GOT3 (cell line): ENCODE measurements around the gene PGLYRP3.

ENCODE experiments used
- DNase-seq: peaks from one replicate; lab custom pipeline; 2025; ENCODE audit warnings: mixed read lengths; lab: John Stamatoyannopoulos, UW

Gene PGLYRP3

DNA sequence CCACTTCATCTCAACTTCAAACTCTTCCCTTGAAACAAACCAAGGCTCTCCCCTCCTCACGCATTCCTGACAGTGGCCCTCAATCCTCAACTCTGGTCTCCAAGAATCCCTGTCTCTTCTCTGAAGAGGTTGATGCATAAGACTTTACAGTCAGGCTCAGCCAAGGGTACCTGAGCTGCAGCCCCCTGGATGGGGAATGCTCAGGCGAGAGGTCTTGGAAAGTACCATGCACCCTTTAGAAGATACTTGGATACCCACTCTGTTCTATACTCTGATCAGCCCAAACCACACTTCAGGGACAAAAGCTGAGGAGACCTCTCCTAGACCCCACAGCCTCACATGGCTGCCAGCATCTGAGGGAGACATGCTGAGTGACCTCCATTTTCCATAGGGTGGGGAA is 536 bp upstream of the PGLYRP3 start:
- no peak for DNase-seq

DNA sequence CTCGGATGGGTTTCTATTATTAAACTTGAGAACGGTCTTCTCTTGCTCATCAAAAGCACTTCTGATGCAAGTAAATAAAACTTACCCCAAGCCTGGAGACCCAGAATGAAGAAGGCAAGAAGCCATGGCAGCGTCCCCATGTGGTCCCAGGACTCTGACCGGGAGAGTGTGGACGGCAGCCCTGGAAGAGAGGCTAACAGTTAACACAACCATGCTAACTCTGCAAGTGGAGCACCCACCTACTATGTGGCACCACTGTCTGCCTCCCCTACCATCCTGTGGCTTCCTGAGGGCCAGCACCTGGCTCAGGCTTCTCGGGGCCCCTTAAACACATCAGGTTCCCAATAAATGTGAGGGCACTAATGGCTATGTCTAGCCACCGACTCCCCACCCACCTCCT is 2.2 kb downstream of the PGLYRP3 start:
- DNase-seq = no peak

DNA sequence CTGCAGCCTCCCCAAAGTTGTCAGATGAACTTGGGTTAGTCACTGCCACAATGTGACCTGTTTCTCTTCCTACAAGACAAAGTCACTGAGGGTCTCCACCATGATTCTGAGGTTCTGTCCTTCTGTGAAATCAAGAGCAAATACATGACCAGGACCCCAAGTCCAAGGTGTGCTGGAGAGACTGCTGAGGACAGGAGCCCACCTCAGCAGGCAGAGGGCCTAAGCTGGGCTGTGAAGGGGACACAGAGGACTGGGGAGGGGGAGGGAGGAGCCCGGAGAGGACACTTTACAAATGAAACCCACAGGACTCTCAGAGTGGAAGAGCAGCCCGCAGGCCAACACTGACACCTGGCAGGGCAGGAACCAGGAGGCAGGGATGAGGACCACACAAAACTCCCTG is 3.3 kb downstream of the PGLYRP3 start:
- no peak for DNase-seq

DNA sequence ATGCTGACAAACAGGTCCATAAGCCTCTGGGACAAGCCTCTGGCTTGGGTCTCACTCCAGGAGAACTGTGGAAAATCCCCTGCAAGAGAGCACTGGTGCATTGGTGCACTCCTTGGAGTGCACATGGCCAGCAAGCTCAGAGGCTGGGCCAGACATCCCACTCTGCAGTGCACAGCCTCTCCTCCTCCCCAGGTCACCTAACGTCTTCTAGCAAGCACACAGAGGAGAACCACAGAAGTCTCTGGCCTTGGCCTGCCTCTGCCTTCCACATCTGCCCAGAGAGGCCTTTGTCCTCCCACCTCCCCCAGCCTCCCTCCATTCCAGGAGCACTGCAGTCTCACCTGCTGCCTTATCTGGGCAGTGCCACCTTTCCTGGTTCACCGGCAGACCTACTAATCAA is 4.2 kb downstream of the PGLYRP3 start:
- no peak for DNase-seq

DNA sequence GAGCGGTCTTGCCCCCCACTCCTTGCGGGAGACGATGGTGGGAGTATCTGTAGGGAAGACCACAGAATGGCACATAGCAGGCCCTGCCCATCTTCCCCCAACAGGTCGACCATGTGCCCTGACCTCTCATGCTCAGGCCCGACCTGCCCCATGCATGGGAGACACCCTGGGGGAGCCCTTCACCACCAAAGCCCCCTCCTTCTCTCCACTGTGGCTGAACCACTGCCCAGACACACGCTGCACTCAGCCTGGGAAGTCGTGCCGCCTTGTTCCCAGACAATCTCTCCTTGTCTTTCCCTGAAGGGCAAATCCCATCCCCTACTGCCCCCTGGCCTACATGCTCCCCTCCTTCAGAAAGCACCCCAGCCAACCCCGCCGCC is 5.5 kb downstream of the PGLYRP3 start:
- no peak for DNase-seq

DNA sequence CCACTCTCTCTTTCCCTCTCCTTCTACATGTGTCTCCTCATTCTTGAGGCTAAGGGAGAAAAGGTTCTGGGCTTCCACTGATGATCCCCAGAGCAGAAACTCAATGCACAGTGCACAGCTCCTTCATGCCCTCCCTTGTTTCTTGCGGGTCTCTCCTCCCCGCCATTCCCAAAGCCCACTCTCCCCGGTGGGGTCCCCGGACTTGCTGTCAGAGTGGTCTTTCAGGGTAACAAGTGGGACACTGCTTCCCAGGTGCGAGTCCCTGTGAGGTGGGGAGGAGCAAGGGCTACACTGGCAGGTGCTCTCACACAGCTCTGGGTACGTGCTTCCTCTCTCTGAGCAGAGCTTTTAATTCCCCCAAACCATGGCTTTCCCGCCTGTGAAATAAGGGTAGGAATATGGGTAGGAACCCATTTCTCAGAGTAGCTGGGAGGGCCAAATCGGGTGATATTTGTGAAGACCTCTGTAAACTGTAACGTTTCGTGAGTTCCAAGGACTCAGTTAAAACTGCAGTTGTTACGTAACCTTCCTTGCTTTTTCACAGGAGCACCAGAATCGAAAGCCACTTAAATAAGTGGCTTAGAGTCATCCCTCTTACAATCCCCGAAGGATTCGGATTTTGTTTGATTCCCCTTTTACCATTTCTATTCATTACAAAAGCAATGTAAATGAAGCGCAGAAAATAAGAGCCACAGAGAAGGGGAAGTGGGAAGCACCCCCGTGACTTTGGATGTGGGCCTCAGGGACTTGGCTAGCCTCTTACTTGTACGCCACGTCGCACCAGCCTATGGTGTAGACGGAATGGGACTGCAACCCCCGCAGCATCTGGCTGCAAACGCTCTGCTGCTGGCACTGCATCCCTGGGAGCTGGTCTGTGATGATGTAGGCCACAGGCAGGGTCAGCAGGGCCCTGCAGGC is 6.2 kb downstream of the PGLYRP3 start:
- DNase-seq = no peak

DNA sequence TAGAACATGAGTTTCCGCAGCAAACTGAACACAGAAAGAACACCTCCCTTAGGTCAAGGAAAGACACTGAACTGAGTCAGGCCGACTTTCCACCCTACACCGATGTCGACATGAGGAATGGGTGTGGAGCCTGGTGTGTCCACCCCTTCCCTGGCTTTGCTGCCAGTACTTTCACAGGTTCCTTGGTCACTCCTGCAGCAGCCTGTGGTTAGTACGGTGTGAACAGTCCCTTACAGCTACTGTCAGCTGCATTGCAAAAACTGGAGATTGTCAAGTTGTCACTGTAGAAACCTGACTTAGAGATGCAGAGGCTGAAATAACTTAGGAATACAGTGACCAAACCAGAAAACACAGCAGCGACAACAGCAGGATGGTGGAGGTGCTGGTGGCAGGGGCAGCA is 7.1 kb downstream of the PGLYRP3 start:
- no peak for DNase-seq

DNA sequence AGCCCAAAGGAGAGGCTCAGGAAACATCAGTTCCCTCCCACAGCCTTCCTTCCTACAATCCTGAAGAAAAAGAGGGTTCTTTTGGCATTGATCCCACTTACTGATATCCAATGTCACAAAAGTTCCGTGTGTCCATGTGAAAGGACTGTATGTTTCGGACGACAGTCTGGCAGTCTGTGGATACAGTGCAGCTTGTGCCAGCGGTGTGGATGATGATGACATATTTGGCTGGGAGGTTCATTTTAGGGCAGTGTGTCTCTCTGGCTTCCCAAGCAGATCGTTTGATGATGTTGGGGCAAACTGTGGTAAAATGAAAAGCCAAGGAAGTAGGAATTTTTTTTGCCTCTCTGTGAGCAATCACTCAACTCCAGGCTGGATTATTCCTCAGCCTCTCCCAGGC is 10.4 kb downstream of the PGLYRP3 start:
- DNase-seq = no peak

DNA sequence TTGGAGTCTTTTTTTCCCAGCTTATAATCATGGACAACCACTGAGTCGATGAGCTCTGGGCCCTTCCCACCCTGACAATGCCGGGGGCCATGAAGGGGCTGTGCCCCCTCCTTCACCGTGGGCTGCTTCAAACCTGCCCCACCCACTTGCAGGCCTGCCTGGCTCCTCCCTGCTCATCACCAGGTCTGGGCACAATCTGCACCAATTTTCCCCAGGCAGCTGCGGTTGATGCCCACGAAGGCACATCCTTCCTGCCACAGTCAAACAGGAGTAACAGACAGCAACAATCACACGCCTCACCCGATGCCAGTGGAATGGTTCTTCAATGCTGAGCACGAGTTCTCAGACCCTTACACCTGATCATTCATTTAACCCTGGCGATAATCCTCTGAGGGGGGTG is 18.9 kb downstream of the PGLYRP3 start:
- DNase-seq = no peak

DNA sequence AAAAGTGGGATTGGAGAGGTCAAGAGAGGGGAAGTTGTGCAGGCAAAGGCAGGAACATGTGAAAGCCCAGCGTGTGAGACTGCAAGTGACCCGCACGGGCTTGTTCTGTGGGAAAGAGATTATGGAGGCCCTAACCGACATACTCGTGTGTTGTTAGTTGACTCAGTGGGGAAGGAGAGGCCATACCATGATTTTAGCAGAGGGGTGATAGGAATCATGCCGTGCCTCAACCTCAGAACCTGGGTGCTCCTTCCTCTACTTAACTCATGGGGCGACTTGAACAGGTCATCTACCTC is 19.3 kb downstream of the PGLYRP3 start:
- DNase-seq = no peak

DNA sequence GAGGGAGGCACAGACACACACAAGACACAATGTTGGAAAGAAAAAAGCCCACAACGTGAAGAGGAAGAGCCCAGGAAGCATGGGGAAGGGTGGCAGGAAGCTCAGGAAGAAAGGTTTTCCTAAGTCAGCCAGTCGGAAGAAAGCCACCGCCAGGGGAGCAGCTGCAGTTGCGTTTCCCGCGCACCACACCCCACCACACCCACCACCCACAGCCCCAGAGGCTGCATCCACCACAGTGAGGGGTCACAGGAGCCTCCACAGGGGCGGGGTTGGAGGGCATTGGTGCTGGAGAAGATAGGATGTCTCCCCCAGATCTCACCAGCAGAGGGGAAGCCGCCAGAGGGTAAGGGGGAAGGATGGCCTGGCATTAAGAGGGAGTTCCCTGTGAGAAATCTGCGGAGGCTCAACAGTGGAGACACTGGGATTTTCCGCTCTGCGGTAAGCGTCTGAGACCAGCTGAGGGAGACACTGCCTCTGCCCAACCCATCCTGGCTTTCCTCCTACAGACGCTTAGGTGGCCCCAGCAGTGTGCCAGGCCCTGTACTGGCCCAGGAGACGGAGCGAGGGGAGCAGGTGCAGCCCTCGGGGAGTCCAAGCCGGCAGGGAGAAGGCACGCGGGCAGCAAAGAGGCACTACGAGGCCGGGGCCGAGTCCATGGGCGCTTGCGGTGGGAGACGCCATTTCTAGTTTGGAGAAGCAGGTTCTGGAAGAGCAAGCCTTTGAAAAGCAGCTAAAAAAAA is 19.8 kb downstream of the PGLYRP3 start:
- DNase-seq = no peak

DNA sequence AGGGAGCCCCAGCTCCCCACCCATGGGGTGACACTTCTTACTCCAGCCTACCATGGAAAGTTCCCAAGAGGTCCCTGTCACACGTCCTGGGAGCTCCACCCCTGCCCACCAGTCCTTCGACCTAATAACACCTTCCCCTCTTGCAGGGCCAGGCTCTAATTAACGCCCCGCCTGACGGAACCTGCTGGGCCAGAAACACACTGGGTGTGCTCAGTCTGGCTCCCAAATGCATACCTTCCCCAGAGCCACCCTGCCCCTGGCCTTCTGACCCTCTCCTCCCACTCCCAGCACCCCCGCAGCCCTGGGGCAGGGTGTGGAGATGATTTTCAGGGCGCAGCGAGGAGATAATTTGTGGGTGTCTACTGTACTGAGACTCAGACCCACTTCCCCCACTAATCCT is 20.6 kb downstream of the PGLYRP3 start:
- no peak for DNase-seq

DNA sequence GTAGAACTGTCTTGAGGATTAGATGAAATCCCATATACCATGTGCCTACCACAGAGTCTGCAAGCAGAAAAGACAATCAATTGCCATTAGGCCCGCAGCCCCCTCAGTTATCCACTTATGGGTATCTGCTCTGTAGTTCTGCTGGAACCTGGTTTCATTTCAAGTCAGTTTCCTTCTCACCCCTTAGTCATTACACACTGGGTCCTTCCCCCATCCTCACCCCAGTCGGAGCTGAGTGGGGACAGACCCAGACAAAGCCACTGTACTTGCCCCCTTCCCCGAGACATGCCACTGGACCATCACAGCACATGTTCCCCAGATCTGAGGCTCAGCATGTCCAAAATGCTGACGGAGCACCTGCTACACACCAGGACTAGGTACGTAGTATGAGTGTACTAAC is 21.2 kb downstream of the PGLYRP3 start:
- no peak for DNase-seq

DNA sequence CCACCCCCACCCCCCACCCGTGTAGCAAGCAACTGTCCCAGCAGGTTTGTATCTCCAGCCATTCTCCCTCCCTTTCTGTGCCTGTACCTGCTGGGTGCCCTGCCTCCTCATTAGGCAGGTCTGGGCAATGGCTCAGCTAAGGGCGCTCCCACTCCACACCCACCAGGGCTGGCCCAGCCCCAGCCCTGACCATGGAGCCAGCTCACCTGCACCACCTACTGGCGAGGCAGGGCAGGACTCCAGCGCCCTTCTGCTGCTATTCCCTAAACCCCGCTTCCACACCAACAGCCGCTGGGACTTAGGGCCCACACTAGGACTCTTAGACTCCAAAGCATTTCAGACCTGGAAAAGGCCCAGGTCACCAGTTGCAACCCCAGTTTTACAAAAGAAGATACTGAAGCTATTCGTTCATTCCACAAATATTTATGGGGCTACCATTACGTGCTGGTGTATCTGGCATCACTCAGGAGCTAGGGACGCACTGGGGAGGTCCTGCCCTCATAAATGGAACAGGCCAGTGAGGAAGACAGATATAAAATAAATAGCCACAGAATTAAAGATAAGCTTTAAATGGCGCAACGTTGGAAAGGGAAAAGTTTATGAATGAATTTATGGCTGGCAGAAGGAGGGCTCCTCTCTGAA is 24.0 kb downstream of the PGLYRP3 start:
- no peak for DNase-seq

DNA sequence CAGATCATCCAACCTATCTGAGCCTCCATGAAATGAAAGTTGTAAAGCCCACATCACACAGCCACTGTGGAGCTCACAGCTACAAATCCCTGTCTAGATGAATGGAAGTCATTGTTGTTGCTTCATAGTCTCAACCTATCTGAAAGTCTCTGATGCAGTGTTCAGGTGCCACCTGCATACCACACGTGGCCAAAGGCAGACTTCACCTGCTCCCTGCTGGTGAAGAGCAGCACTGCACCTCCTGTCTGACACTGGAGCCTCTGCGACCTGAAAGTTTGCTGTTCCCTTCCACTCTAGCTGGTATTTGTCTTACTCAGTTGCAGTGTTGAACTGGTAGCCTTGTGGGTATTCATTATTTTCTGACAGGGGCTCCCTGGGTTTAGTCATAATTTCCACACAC is 34.9 kb downstream of the PGLYRP3 start:
- no peak for DNase-seq

DNA sequence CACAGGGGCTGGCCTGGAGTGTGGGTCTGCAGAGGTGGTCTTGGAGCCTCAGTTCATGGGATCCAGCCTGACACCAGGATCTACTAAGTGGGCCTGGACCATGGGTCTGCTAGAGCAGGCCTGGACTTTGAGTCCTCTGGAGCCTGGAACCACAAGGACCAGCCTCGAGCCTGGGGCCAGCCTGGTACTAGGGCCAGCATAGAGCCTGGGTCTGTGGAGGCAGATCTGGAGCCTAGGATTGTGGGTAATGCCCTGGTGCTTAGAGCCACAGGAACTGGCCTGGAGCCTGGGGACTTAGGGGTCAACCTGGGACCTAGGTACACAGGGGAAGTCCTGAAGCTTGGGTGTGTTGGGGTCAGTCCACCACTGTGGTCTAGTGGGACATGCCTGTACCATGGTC is 40.6 kb downstream of the PGLYRP3 start:
- DNase-seq = no peak

DNA sequence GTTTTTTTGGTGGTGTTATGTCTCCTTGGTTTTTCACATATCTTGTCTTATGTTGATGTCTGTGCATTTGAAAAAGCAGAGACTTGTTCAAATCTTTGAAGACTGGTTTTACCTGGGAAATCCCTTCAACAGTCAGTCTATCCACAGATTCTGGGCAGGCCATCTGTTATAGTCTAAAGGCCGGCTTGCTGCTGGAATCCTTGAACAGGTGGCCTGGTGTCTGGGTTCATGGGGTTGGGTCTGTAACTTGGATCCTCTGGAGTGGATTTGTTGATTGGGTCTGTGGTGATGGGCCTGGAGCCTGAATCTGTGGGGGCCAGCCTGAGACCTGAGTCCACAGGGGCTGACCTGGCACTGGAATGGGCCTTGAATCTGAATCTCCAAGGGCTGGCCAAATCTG is 41.0 kb downstream of the PGLYRP3 start:
- DNase-seq = no peak

DNA sequence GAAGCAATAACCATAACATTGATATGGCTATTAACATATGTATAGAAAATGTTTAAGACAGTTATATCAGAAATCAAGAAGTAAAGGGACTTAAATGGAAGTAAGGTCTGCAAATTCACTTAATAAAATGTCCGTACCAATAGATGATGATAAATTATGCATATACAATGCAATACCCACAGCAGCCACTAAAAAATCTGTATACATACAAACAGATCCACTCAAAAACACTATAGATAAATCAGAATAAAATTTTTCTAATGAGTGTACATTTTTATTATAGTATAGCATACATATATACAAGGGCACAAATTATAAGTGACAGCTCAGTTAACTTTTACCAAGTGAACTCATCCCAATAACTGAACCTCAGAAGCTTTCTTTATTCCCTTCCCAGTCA is 47.3 kb downstream of the PGLYRP3 start:
- no peak for DNase-seq

DNA sequence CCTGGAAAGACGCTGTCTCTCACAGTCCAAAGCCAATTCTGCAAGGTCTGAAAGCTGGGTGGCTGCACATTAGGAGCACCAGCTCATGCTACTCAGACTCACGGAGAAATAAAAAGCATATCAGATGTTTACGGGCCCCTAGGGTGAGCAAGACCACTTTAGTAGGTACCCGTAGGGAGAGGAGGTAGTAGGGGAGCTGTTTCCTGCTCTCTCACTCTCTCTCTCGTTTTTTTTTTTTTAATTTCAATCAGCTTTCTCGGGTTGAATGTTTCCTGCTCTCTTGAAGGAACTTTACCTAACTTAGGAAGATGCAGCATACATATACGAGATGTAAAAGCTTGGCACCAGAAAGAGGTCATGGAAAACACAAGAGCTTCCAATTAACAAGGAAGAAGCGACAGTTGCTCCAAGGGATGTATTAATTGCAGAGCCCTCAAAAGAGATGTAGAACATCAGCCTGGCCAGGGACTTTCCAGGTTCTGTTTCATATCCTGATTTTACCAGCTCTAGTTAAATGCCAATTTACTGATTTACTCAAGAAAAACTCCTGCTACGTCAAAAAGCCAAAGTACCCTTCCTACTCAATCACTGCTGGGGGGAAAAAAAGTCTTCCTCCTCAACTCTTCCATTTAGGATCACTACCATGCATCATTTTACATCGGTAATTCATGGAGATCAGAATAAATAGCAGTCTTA is 50.1 kb downstream of the PGLYRP3 start:
- no peak for DNase-seq

DNA sequence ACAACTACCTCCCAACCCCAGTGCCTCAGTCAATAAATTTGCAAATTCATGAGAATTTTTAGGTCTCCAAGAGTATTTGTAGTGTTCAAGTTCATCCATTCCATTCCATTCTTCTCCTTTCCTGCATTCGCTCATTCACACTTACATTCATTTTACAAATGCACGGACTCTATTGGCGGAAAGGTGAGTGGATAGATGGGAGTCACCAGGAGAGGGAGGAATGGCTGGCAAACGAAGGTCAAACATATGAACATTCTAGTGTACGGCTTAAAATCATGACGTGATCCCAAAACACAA is 50.7 kb downstream of the PGLYRP3 start:
- DNase-seq = no peak

DNA sequence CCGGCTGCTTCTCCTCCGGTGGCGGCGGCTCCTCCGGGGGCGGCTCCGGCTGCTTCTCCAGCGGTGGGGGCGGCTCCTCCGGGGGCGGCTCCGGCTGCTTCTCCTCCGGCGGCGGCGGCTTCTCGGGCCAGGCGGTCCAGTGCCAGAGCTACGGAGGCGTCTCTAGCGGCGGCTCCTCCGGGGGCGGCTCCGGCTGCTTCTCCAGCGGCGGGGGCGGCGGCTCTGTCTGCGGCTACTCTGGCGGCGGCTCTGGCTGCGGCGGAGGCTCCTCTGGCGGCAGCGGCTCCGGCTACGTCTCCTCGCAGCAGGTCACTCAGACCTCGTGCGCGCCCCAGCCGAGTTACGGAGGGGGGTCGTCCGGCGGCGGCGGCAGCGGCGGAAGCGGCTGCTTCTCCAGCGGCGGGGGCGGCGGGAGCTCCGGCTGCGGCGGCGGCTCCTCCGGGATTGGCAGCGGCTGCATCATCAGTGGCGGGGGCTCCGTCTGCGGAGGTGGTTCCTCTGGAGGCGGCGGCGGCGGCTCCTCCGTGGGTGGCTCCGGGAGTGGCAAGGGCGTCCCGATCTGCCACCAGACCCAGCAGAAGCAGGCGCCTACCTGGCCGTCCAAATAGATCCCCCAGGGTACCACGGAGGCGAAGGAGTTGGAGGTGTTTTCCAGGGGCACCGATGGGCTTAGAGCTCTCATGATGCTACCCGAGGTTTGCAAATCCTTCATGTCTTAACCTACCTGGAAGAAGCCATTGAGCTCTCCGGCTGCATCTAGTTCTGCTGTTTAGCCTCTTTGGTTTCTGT is 51.3 kb downstream of the PGLYRP3 start:
- DNase-seq = no peak
